ENCODE results near the gene HOMER1. TPM values are rescaled to one million over a fixed set of nuclear protein-coding genes. Genes with fewer than 3 reads are reported as not detected.

Gene HOMER1
- total RNA-seq, 1 donor from 2014 or later, result 9.6 TPM

DNA sequence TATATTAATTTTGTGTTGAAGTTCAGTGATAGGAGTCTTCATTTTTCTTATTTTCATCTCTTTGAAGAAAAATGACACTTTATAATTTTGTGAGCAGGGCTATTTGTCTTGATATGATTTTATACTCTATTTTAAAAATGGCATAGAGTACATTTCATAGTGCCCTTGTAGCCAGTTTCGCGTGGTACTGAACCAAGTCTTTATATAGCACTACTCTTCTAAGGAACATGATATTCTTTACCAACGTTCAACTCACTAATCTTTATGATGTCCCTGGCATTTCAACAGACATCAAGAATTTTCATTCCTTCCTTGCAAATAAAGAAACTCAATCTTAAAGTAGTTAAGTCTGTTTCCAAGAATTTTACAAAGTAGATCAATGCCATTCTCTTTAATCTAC, 41.5 kb upstream of the HOMER1 start:
- Histone ChIP-seq H3K4me3 (ENCODE audit: low read depth, low read length) (no peak overlapping the region), H3K27me3 (ENCODE audit: control insufficient read depth, insufficient read depth, low read length) (no peaks in the 10 kb centered on the region), H3K36me3 (ENCODE audit: control insufficient read depth, insufficient read depth, low read length) (no peaks in the 10 kb centered on the region)
- no peak for DNase-seq (ENCODE audit: low read depth)
- TF ChIP-seq, protein P1, sequence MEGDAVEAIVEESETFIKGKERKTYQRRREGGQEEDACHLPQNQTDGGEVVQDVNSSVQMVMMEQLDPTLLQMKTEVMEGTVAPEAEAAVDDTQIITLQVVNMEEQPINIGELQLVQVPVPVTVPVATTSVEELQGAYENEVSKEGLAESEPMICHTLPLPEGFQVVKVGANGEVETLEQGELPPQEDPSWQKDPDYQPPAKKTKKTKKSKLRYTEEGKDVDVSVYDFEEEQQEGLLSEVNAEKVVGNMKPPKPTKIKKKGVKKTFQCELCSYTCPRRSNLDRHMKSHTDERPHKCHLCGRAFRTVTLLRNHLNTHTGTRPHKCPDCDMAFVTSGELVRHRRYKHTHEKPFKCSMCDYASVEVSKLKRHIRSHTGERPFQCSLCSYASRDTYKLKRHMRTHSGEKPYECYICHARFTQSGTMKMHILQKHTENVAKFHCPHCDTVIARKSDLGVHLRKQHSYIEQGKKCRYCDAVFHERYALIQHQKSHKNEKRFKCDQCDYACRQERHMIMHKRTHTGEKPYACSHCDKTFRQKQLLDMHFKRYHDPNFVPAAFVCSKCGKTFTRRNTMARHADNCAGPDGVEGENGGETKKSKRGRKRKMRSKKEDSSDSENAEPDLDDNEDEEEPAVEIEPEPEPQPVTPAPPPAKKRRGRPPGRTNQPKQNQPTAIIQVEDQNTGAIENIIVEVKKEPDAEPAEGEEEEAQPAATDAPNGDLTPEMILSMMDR (IDR thresholded peaks at IDR 0.05; ENCODE audit: insufficient read depth, low read length, poor library complexity, severe bottlenecking), result no peak

DNA sequence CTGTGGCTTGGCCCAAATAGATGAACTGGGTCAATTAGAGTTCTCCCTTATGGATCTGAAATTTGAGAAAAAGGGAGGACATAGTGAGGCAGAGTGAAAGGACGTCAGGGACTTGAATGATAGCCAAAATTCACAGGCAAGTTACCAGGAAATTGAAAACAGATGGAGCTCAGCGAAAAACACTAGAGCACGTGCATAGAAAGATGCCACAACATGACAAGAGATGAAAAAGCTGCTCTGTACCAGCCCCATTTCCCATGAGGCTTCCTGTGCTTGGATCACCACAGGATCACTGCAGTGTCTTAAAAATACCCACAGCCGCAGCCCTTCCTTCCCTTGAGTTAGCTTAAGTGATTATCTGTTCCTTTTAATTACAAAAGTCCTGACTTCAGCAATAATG, 39.0 kb upstream of the HOMER1 start:
- Histone ChIP-seq H3K4me3 (ENCODE audit: low read depth, low read length) (no peak overlapping the region), H3K36me3 (ENCODE audit: control insufficient read depth, insufficient read depth, low read length) (no peaks in the 10 kb centered on the region), H3K27me3 (ENCODE audit: control insufficient read depth, insufficient read depth, low read length) (no peaks in the 10 kb centered on the region)
- DNase-seq (ENCODE audit: low read depth), result no peak
- TF ChIP-seq, protein P1 (IDR thresholded peaks at IDR 0.05; ENCODE audit: insufficient read depth, low read length, poor library complexity, severe bottlenecking), result no peak

DNA sequence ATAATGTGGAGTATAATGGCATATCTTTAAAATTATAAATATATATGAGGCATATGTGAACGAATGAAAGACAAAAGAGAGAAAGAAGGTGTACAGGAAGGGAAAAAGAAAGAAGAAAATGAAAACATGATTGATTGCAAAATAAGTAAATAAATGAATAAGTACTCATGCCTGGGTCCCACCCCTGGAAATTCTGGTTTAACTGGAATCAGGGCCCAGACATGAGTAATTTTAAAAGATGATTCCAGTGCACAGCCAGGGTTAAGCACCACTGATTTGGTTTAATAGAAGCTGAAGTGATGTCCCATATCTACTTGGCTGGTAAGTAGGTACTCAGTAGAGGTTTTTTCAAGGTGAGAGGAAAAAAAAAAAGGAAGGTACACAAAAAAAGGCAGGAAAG, 34.0 kb upstream of the HOMER1 start:
- no peak overlapping the region for H3K4me3 ChIP-seq (ENCODE audit: low read depth, low read length)
- TF ChIP-seq, protein P1 (IDR thresholded peaks at IDR 0.05; ENCODE audit: insufficient read depth, low read length, poor library complexity, severe bottlenecking), result no peak
- no peak for DNase-seq (ENCODE audit: low read depth)
- H3K27me3 ChIP-seq (ENCODE audit: control insufficient read depth, insufficient read depth, low read length), result no peaks in the 10 kb centered on the region
- no peaks in the 10 kb centered on the region for H3K36me3 ChIP-seq (ENCODE audit: control insufficient read depth, insufficient read depth, low read length)

DNA sequence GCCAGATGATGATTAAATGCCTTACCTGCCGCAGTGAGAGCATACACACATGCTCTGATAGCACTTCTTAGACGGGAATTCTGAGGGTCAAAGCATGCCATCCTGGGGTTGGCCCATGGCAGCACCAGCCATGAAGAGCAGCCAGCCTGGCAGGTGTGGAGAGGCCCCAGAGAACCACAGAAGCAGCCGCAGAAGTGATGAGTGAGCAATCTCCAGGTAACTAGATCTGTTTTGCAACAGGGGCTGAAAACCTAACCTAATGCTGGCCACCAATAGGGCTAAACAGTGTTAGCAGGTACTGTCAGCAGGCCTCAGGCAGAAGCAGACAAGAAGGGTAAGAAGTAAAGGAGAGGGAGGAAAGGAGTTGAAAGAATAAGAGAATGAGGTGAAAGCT, 33.5 kb upstream of the HOMER1 start:
- no peaks in the 10 kb centered on the region for H3K27me3 ChIP-seq (ENCODE audit: control insufficient read depth, insufficient read depth, low read length)
- no peak for DNase-seq (ENCODE audit: low read depth)
- H3K4me3 ChIP-seq (ENCODE audit: low read depth, low read length), result no peak overlapping the region
- TF ChIP-seq, protein P1 (IDR thresholded peaks at IDR 0.05; ENCODE audit: insufficient read depth, low read length, poor library complexity, severe bottlenecking), result no peak
- no peaks in the 10 kb centered on the region for H3K36me3 ChIP-seq (ENCODE audit: control insufficient read depth, insufficient read depth, low read length)

DNA sequence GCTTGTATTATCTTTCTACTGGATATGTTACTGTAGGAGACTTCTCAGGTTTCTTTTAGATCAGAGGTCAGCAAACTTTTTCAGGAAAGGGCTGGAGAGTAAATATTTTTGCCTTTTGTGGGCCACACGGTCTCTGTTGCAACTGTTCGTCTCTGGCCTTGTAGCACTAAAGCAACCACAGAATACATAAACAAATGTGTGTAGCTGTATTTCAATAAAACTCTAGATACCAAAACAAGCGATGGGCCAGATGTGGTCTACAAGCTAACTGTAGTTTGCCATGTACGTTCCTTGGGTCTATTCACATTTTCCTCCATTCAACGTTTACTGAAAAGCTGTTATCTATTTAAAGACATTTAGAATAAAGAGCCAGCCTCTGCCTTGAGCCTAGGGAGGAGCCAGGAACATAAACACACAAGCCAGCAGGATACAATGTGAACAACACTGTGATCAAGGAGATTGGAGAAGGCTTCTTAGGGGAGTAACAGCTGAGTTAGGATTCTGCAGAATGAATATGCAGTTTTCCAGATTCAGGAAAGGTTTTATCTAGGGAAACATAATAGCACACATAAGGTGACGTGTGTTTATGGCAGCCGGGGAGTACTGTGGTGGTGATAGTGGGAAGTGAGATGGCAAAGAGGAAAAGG, 33.0 kb upstream of the HOMER1 start:
- TF ChIP-seq, protein P1 (IDR thresholded peaks at IDR 0.05; ENCODE audit: insufficient read depth, low read length, poor library complexity, severe bottlenecking), result no peak

DNA sequence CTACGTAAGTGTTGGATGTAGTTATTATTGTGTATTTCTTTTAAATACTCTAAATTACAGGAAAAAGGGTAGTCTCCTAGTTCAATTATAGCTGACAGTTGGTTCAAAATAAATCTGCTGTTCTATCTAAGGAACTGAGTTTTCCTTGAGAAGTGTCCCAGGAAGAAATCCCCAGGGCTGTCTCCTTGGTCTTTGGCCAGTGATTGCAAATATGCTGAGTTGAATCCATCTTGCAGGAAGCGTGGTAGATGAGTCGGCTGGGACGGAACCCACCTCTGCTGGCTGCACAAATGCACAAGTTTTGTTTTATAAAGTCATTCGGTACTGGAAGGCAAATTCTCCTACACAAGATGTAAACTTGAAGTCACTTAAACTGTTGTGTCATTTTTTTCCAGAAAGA, 30.2 kb upstream of the HOMER1 start:
- TF ChIP-seq, protein P1 (IDR thresholded peaks at IDR 0.05; ENCODE audit: insufficient read depth, low read length, poor library complexity, severe bottlenecking), result no peak
- no peaks in the 10 kb centered on the region for H3K27me3 ChIP-seq (ENCODE audit: control insufficient read depth, insufficient read depth, low read length)
- no peak overlapping the region for H3K4me3 ChIP-seq (ENCODE audit: low read depth, low read length)
- no peak for DNase-seq (ENCODE audit: low read depth)
- no peaks in the 10 kb centered on the region for H3K36me3 ChIP-seq (ENCODE audit: control insufficient read depth, insufficient read depth, low read length)

More for the DNA sequence above, 33.0 kb upstream of the HOMER1 start:
- Histone ChIP-seq H3K36me3 (ENCODE audit: control insufficient read depth, insufficient read depth, low read length) (no peaks in the 10 kb centered on the region), H3K27me3 (ENCODE audit: control insufficient read depth, insufficient read depth, low read length) (no peaks in the 10 kb centered on the region), H3K4me3 (ENCODE audit: low read depth, low read length) (no peak overlapping the region)
- no peak for DNase-seq (ENCODE audit: low read depth)
